SU-DHL-6 (cell line): Measurements from ENCODE around the gene PPM1B.

ENCODE experiments used
- CTCF ChIP-seq: fragments of 200-600 bp; sonication (generic); IDR thresholded peaks from one replicate; pipeline ENCODE4 v1.5.1; 2017; ENCODE audit warnings: antibody characterized with exemption, mild to moderate bottlenecking, low read length, moderate library complexity; ENCODE audit not compliant: insufficient read depth, poor library complexity, severe bottlenecking
- EZH2phosphoT487 ChIP-seq: fragments of 200-600 bp; sonication (generic), shearing (Covaris generic); conservative IDR thresholded peaks from 2 replicates; pipeline ENCODE4 v1.6.1; 2018; ENCODE audit warnings: mild to moderate bottlenecking, antibody characterized with exemption, low read length, moderate library complexity, mixed read lengths

- TF ChIP-seq CTCF = no peak
- no peak for TF ChIP-seq EZH2phosphoT487
These were observed 19.7 kb upstream of the PPM1B start for GRCh38 chr2:44148999-44149398.
